H9 (cell line): ENCODE results near the gene GPC6. TPM values are rescaled to one million over a fixed set of nuclear protein-coding genes. Genes with fewer than 3 reads are reported as not detected.

ENCODE experiments used
- DNase-seq: peaks from one replicate; pipeline ENCODE4 v3.0.0-alpha.2; 2017
- H2AFZ ChIP-seq: one replicate; pipeline ENCODE4 v1.6.1; 2013; ENCODE audit warnings: mild to moderate bottlenecking, low read length, control low read depth, moderate library complexity
- H2AK5ac ChIP-seq: 2 replicates; pipeline ENCODE4 v1.6.1; 2013; ENCODE audit warnings: low read length, control low read depth, mixed read lengths; ENCODE audit not compliant: insufficient read length
- H2BK120ac ChIP-seq: one replicate; pipeline ENCODE4 v1.6.1; 2013; ENCODE audit warnings: low read depth, mild to moderate bottlenecking, low read length, control low read depth, inconsistent platforms; ENCODE audit not compliant: poor library complexity, severe bottlenecking
- H2BK12ac ChIP-seq: 2 replicates; pipeline ENCODE4 v1.6.1; 2013; ENCODE audit warnings: low read length, control low read depth, mixed read lengths, low read depth; ENCODE audit not compliant: insufficient read length
- H2BK15ac ChIP-seq: 2 replicates; pipeline ENCODE4 v1.6.1; 2013; ENCODE audit warnings: low read depth, low read length, control low read depth
- H2BK20ac ChIP-seq: one replicate; pipeline ENCODE4 v1.6.1; 2013; ENCODE audit warnings: low read depth, mild to moderate bottlenecking, low read length, control low read depth, inconsistent platforms; ENCODE audit not compliant: poor library complexity, severe bottlenecking
- H2BK5ac ChIP-seq: 2 replicates; pipeline ENCODE4 v1.6.1; 2013; ENCODE audit warnings: low read length, control low read depth, mixed read lengths; ENCODE audit not compliant: insufficient read length
- H3K14ac ChIP-seq: 2 replicates; pipeline ENCODE4 v1.6.1; 2013; ENCODE audit warnings: low read length, control low read depth; ENCODE audit not compliant: insufficient read depth
- H3K18ac ChIP-seq: 2 replicates; pipeline ENCODE4 v1.6.1; 2013; ENCODE audit warnings: low read depth, mild to moderate bottlenecking, mixed read lengths, low read length, control low read depth; ENCODE audit not compliant: insufficient read length
- H3K23ac ChIP-seq: 2 replicates; pipeline ENCODE4 v1.6.1; 2013; ENCODE audit warnings: low read length, control low read depth, mixed read lengths, low read depth; ENCODE audit not compliant: insufficient read length
- H3K23me2 ChIP-seq: 2 replicates; pipeline ENCODE4 v1.6.1; 2013; ENCODE audit warnings: low read depth, mild to moderate bottlenecking, mixed read lengths, low read length, control low read depth; ENCODE audit not compliant: insufficient read length, poor library complexity, severe bottlenecking
- H3K27ac ChIP-seq: 2 replicates; pipeline ENCODE4 v1.5.1; 2013; ENCODE audit warnings: low read length, control low read depth, mixed read lengths, low read depth; ENCODE audit not compliant: insufficient read length
- H3K27me3 ChIP-seq: 2 replicates; pipeline ENCODE4 v1.6.1; 2013; ENCODE audit warnings: low read length, control low read depth, inconsistent platforms; ENCODE audit not compliant: insufficient read depth
- H3K4ac ChIP-seq: 2 replicates; pipeline ENCODE4 v1.6.1; 2013; ENCODE audit warnings: low read depth, mild to moderate bottlenecking, control low read depth, inconsistent platforms, low read length, moderate library complexity
- H3K4me1 ChIP-seq: 2 replicates; pipeline ENCODE4 v1.6.1; 2013; ENCODE audit warnings: low read length, control low read depth, inconsistent platforms; ENCODE audit not compliant: insufficient read depth
- H3K4me2 ChIP-seq: 2 replicates; pipeline ENCODE4 v1.6.1; 2013; ENCODE audit warnings: low read length, control low read depth, mixed read lengths; ENCODE audit not compliant: insufficient read length, insufficient read depth
- H3K56ac ChIP-seq: 2 replicates; pipeline ENCODE4 v1.6.1; 2013; ENCODE audit warnings: low read depth, mild to moderate bottlenecking, mixed read lengths, low read length, control low read depth; ENCODE audit not compliant: insufficient read length
- H3K79me1 ChIP-seq: 2 replicates; pipeline ENCODE4 v1.6.1; 2013; ENCODE audit warnings: low read depth, mild to moderate bottlenecking, moderate library complexity, low read length, control low read depth, inconsistent platforms; ENCODE audit not compliant: insufficient read depth, poor library complexity, severe bottlenecking
- H3K79me2 ChIP-seq: 2 replicates; pipeline ENCODE4 v1.6.1; 2013; ENCODE audit warnings: low read length, control low read depth, inconsistent platforms; ENCODE audit not compliant: insufficient read depth
- H3K9ac ChIP-seq: 2 replicates; pipeline ENCODE4 v1.6.1; 2013; ENCODE audit warnings: low read length, control low read depth, mixed read lengths; ENCODE audit not compliant: insufficient read length; ENCODE audit errors: extremely low read depth
- H3K9me3 ChIP-seq: one replicate; pipeline ENCODE4 v1.6.1; 2013; ENCODE audit warnings: low read depth, low read length, inconsistent platforms; ENCODE audit not compliant: control insufficient read depth
- H3T11ph ChIP-seq: one replicate; pipeline ENCODE4 v1.6.1; 2013; ENCODE audit warnings: mild to moderate bottlenecking, low read length, control low read depth, inconsistent platforms
- H4K20me1 ChIP-seq: one replicate; pipeline ENCODE4 v1.6.1; 2013; ENCODE audit not compliant: control insufficient read depth, insufficient read length, insufficient read depth
- H4K5ac ChIP-seq: 2 replicates; pipeline ENCODE4 v1.6.1; 2013; ENCODE audit warnings: low read depth, mild to moderate bottlenecking, mixed read lengths, low read length, control low read depth; ENCODE audit not compliant: insufficient read length
- H4K8ac ChIP-seq: replicated peaks from 2 replicates; pipeline ENCODE4 v1.6.1; 2013; ENCODE audit warnings: low read length, control low read depth, mixed read lengths, low read depth; ENCODE audit not compliant: insufficient read length
- H4K91ac ChIP-seq: 2 replicates; pipeline ENCODE4 v1.6.1; 2013; ENCODE audit warnings: low read depth, mild to moderate bottlenecking, moderate library complexity, mixed read lengths, low read length, control low read depth; ENCODE audit not compliant: insufficient read length
- H3K27ac Mint-ChIP-seq, 3 experiments: 2 replicates in 2 of 3; 3 replicates in 1 of 3; pipeline ENCODE4 v1.8.0; 2020 to 2021; ENCODE audit warnings: mixed read lengths in 3 of 3, mild to moderate bottlenecking in 1 of 3, moderate library complexity in 1 of 3
- H3K27me3 Mint-ChIP-seq: 2 replicates; pipeline ENCODE4 v1.8.0; 2021; ENCODE audit warnings: low read depth, mild to moderate bottlenecking, moderate library complexity, mixed read lengths
- H3K36me3 Mint-ChIP-seq, 3 experiments: 2 replicates in 2 of 3; 3 replicates in 1 of 3; pipeline ENCODE4 v1.8.0; 2020 to 2021; ENCODE audit warnings: low read depth in 3 of 3, mixed read lengths in 3 of 3; ENCODE audit not compliant: insufficient read depth in 1 of 3
- H3K4me1 Mint-ChIP-seq, 2 experiments: 2 replicates each; pipeline ENCODE4 v1.8.0; 2020; ENCODE audit warnings: mixed read lengths in 2 of 2
- H3K4me3 Mint-ChIP-seq, 2 experiments: 2 replicates in 1 of 2; 3 replicates in 1 of 2; pipeline ENCODE4 v1.8.0; 2020 to 2021; ENCODE audit warnings: mild to moderate bottlenecking in 2 of 2, mixed read lengths in 2 of 2, moderate library complexity in 1 of 2
- H3K9me3 Mint-ChIP-seq, 2 experiments: 2 replicates in 1 of 2; 3 replicates in 1 of 2; pipeline ENCODE4 v1.8.0; 2020; ENCODE audit warnings: mild to moderate bottlenecking in 2 of 2, mixed read lengths in 2 of 2, moderate library complexity in 1 of 2
- WGBS: extraction: QIAGEN DNeasy Blood & Tissue Kit; methylation state at CpG from one replicate; pipeline ENCODE4 v1.1.7; 2013; ENCODE audit warnings: missing lambda C conversion rate, low lambda C conversion rate, mixed read lengths; ENCODE audit not compliant: insufficient read length; ENCODE audit errors: extremely low coverage; 5-methylcytosine and 5-hydroxymethylcytosine counted together
- total RNA-seq: library from RNA; stranded (reverse); gene quantifications from 2 replicates; pipeline ENCODE4 v1.2.1, GENCODE V29; 2021
- TF ChIP-seq, protein P1 (sequence below): fragments of 200-600 bp; sonication (generic); conservative IDR thresholded peaks from 3 replicates; pipeline ENCODE4 v1.8.0; 2021; ENCODE audit warnings: antibody characterized with exemption, mild to moderate bottlenecking

GPC6 gene
- total RNA-seq, 1 experiment from 2014 or later = 15.6 TPM

DNA sequence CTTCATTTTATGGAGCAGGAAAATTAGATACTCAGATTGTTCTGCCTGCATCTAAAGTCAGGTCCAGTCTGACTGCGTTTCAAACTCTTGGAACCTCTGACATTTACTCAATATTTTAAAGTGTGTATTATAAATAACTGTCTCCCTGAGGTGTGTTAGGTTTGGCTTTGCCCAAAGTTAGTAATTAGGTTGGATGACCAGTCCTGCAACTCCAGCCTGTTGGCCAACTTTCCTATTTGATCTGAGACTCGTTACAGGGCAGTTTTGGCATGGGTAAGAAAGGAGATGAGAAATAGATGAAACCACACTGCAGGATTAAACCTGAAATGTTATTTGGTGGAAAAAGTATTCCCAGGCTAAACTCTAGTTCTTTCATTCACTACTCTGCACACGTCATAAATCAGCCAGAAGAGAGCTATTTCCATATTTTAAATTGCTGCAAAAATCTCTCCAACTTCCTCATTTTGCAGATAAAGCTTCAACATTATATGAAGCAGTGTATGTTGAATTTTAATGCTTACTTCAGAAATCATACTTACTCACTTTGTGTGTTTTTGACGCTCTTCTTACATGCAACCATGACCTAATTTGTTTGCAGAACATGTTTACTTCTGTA, 895.8 kb downstream of the GPC6 start:
- Mint-ChIP-seq H3K36me3 (no peaks in the 10 kb centered on the region), H3K4me3 (no peak overlapping the region), H3K27me3 (no peaks in the 10 kb centered on the region), H3K27ac (no peak overlapping the region), H3K4me1 (peaks cover 8 to 10% of the 10 kb centered on the region in 2 experiments), H3K9me3 (no peaks in the 10 kb centered on the region)
- Histone ChIP-seq H3K27me3 (no peaks in the 10 kb centered on the region), H3K56ac (no peak overlapping the region), H3K14ac (no peak overlapping the region), H2BK120ac (no peak overlapping the region), H3K18ac (no peak overlapping the region), H2BK12ac (no peak overlapping the region), H3K79me2 (no peaks in the 10 kb centered on the region), H3K4me2 (no peak overlapping the region), H3K4ac (no peak overlapping the region), H2AFZ (no peak overlapping the region), H4K91ac (no peak overlapping the region), H2AK5ac (no peak overlapping the region), H2BK20ac (no peak overlapping the region), H2BK15ac (no peak overlapping the region), H3K23me2 (no peaks in the 10 kb centered on the region), H4K20me1 (no peaks in the 10 kb centered on the region), H3K27ac (no peak overlapping the region), H3K9ac (no peak overlapping the region), H3K9me3 (no peaks in the 10 kb centered on the region), H4K5ac (no peak overlapping the region), H3K79me1 (no peaks in the 10 kb centered on the region), H2BK5ac (no peak overlapping the region), H3K23ac (no peak overlapping the region), H4K8ac (no peak overlapping the region), H3K4me1 (no peaks in the 10 kb centered on the region), H3T11ph (no peak overlapping the region)
- no CpG with 5 or more reads among the region's 4 CpGs for WGBS
- TF ChIP-seq, protein P1, sequence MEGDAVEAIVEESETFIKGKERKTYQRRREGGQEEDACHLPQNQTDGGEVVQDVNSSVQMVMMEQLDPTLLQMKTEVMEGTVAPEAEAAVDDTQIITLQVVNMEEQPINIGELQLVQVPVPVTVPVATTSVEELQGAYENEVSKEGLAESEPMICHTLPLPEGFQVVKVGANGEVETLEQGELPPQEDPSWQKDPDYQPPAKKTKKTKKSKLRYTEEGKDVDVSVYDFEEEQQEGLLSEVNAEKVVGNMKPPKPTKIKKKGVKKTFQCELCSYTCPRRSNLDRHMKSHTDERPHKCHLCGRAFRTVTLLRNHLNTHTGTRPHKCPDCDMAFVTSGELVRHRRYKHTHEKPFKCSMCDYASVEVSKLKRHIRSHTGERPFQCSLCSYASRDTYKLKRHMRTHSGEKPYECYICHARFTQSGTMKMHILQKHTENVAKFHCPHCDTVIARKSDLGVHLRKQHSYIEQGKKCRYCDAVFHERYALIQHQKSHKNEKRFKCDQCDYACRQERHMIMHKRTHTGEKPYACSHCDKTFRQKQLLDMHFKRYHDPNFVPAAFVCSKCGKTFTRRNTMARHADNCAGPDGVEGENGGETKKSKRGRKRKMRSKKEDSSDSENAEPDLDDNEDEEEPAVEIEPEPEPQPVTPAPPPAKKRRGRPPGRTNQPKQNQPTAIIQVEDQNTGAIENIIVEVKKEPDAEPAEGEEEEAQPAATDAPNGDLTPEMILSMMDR = no peak
- DNase-seq = no peak
